Lung (tissue), 12 donors: ENCODE data around the gene RNF141. TPM values are rescaled to one million over a fixed set of nuclear protein-coding genes. Genes with fewer than 3 reads are reported as not detected.

ENCODE experiments used
- ATAC-seq: fragments of 200-7000 bp; cut with Tn5 transposase; one replicate; pipeline ENCODE4 v1.9.1; 2020; ENCODE audit warnings: moderate number of reproducible peaks; ENCODE audit not compliant: insufficient read depth, low FRiP score
- DNase-seq, 3 donors: peaks; one replicate each; pipeline ENCODE4 v3.0.0-alpha.2; 2013 to 2017
- H3K27ac ChIP-seq, 2 donors: one replicate each; pipeline ENCODE4 v1.5.1; 2013; ENCODE audit warnings: mild to moderate bottlenecking in 2 of 2, moderate library complexity in 2 of 2, control low read depth in 1 of 2, inconsistent platforms in 1 of 2, low read depth in 1 of 2, low read length in 1 of 2
- H3K27me3 ChIP-seq, 3 donors: one replicate each; pipeline ENCODE4 v1.5.1; 2013; ENCODE audit warnings: low read length in 2 of 3; ENCODE audit not compliant: control insufficient read depth in 3 of 3, insufficient read depth in 3 of 3
- H3K36me3 ChIP-seq, 4 donors: one replicate each; pipeline ENCODE4 v1.5.1; 2013; ENCODE audit warnings: low read length in 4 of 4, mild to moderate bottlenecking in 1 of 4, moderate library complexity in 1 of 4; ENCODE audit not compliant: control insufficient read depth in 4 of 4, insufficient read depth in 4 of 4
- H3K4me1 ChIP-seq, 5 donors: one replicate each; pipeline ENCODE4 v1.5.1; 2013; ENCODE audit warnings: low read length in 5 of 5, mild to moderate bottlenecking in 2 of 5, moderate library complexity in 1 of 5; ENCODE audit not compliant: control insufficient read depth in 5 of 5, insufficient read depth in 5 of 5
- H3K4me3 ChIP-seq: one replicate; pipeline ENCODE4 v1.5.1; 2013; ENCODE audit warnings: mild to moderate bottlenecking, control low read depth, moderate library complexity
- H3K9ac ChIP-seq, 2 donors: one replicate each; pipeline ENCODE4 v1.5.1; 2013; ENCODE audit warnings: low read length in 2 of 2, control low read depth in 1 of 2; ENCODE audit not compliant: insufficient read depth in 1 of 2
- H3K9me3 ChIP-seq, 4 donors: one replicate each; pipeline ENCODE4 v1.5.1; 2013; ENCODE audit warnings: low read length in 3 of 4, mild to moderate bottlenecking in 1 of 4, moderate library complexity in 1 of 4; ENCODE audit not compliant: control insufficient read depth in 4 of 4, insufficient read depth in 3 of 4
- CTCF ChIP-seq: IDR thresholded peaks from 2 replicates; pipeline ENCODE4 v1.5.1; 2012; ENCODE audit warnings: mild to moderate bottlenecking; ENCODE audit errors: control extremely low read depth, extremely low read depth
- WGBS, 2 donors: extraction: QIAGEN DNeasy Blood & Tissue Kit; methylation state at CpG; one replicate each; pipeline ENCODE4 v1.1.7; 2013; 5-methylcytosine and 5-hydroxymethylcytosine counted together
- polyA plus RNA-seq, 2 donors: library from polyadenylated mRNA; stranded (reverse); fragments of 200-250 nt; gene quantifications; one replicate each; pipeline ENCODE4 v1.2.1, GENCODE V29; 2013
- total RNA-seq, 2 donors: library from RNA; depleted of rRNA in 1 of 2; stranded (reverse); fragments of >200 nt in 1 of 2; gene quantifications; one replicate each; pipeline ENCODE4 v1.2.1, GENCODE V29; 2014 to 2021
- donor health status: control.
- donor health status: control.
- donor health status: Bipolar disorder and iron deficiency.
- donor health status: healthy.
- donor health status: DM: yes; HTN: yes; CAD: no.

The RNF141 gene
- total and polyA plus RNA-seq, 4 donors = 14.8 to 63.8 (median 33.4) TPM

DNA sequence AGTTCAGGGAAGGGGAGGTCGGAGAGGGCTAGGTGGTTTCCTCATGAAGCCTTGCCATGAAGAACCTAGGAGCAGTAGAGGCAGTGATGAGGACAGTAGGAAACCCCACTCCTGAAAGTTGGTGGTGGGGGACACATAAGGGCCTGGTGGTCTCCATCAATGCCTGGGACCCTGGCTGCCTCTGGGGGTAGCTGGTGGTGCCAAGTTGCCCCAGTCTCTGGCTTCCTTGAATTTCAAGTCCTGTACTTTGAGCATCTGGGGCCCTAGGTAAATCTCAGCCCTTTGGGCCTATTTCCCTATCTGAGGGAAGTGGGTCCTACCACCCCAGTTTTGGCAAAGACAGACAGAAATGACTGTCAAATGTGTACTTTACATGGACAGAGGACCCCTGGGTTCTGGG lies 57.8 kb downstream of the RNF141 start:
- Histone ChIP-seq H3K4me3 (no peak overlapping the region), H3K27ac (no peak overlapping the region), H3K4me1 (no peaks in the 10 kb centered on the region), H3K27me3 (no peaks in the 10 kb centered on the region), H3K36me3 (peaks cover 0 to 22% (median 0%) of the 10 kb centered on the region in 4 donors), H3K9ac (no peak overlapping the region), H3K9me3 (no peaks in the 10 kb centered on the region)
- WGBS, 2 donors = 98 to 100% methylated on average over 1 of the region's 1 CpG
- DNase-seq (no peak), ATAC-seq (no peak)
- no peak for TF ChIP-seq CTCF

DNA sequence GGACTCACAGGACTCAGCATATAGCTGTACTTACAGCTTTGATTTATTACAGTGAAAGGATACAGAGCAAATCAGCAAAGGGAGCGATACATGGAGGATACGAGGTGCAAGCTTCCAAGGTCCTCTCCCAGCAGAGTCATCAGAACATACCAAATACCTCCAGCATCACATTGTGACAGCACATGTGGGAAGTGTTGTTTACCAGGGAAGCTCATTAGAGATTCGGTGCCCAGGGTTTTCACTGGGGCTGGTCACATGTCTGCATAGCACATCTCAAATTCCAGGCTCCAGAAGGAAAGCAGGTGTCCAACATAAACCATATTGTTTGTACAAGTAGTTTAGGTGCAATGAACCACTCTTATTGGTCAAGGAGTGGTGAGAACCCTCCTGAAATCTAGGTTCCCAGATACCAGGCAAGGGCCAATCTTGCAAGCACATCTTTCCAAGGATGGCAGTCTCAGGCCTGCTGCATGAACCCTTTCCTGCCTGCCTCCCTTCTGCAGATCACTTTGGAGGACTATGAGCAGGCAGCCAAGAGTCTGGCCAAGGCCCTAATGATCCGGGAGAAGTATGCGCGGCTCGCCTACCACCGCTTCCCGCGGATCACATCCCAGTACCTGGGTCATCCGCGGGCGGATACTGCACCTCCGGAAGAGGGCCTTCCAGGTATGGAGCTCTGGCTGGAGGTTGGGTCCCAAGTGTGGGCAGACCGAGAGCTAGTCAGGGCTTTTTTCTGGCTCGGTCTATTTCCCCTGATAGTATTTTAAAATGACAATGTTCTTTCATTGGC lies 59.2 kb downstream of the RNF141 start:
- TF ChIP-seq CTCF = no peak
- ATAC-seq (no peak), DNase-seq (peak in 2 of 3 donors; percentile 13 to 18)
- Histone ChIP-seq H3K4me3 (no peak overlapping the region), H3K27me3 (no peaks in the 10 kb centered on the region), H3K36me3 (peaks cover 0 to 22% (median 0%) of the 10 kb centered on the region in 4 donors), H3K9me3 (no peaks in the 10 kb centered on the region), H3K9ac (no peak overlapping the region), H3K4me1 (no peaks in the 10 kb centered on the region), H3K27ac (no peak overlapping the region)
- 89 to 92% methylated on average over 16 of the region's 16 CpGs for WGBS, 2 donors

GRCh38 chr11:10480760-10481159 lies 60.2 kb downstream of the RNF141 start:
- H3K27me3 ChIP-seq = no peaks in the 10 kb centered on the region
- H3K9ac ChIP-seq = no peak overlapping the region
- DNase-seq (no peak), ATAC-seq (no peak)
- no peak for TF ChIP-seq CTCF
- H3K36me3 ChIP-seq = peaks cover 0 to 20% (median 0%) of the 10 kb centered on the region in 4 donors
- H3K4me3 ChIP-seq = no peak overlapping the region
- H3K27ac ChIP-seq = no peak overlapping the region
- 86 to 89% methylated on average over 2 of the region's 2 CpGs for WGBS, 2 donors
- H3K9me3 ChIP-seq = no peaks in the 10 kb centered on the region
- H3K4me1 ChIP-seq = no peaks in the 10 kb centered on the region
